GM12878 (cell line): ENCODE measurements around the gene VGLL3. TPM values are rescaled to one million over a fixed set of nuclear protein-coding genes. Genes with fewer than 3 reads are reported as not detected.

ENCODE experiments used
- ATAC-seq: fragments of 200-7000 bp; cut with Tn5 transposase; 3 replicates; pipeline ENCODE4 v1.9.1; 2020; ENCODE audit warnings: mild to moderate bottlenecking, moderate library complexity
- BruUV-seq: library from RNA; stranded (reverse); fragments of 400-500 nt; replicated peaks from 2 replicates; lab custom pipeline; 2021; lab: Mats Ljungman, UMichigan
- CTCF ChIA-PET: fragments of 300-600 bp; sonication (Branson Sonifier 250); formaldehyde crosslinking; extraction: SDS; loops from one replicate; lab custom pipeline; 2021; ENCODE audit warnings: inconsistent platforms; lab: Yijun Ruan, JAX
- POLR2A ChIA-PET: fragments of 350-600 bp; formaldehyde crosslinking; extraction: SDS; loops from one replicate; lab custom pipeline; 2021; ENCODE audit warnings: inconsistent platforms; lab: Charles Lee
- RAD21 ChIA-PET: fragments of 300-600 bp; sonication (Branson Sonifier 250); formaldehyde crosslinking; loops from one replicate; lab custom pipeline; 2023; ENCODE audit warnings: antibody characterized with exemption; ENCODE audit not compliant: unreplicated experiment; lab: Charles Lee
- SMC1A ChIA-PET: fragments of 300-600 bp; sonication (Branson Sonifier 250); formaldehyde crosslinking; loops from one replicate; lab custom pipeline; 2023; ENCODE audit not compliant: unreplicated experiment, uncharacterized antibody; lab: Charles Lee
- DNase-seq: peaks from one replicate; pipeline ENCODE4 v3.0.0-alpha.2; 2011; ENCODE audit warnings: low read depth, low spot score
- FAIRE-seq: peaks from 3 replicates; lab custom pipeline; 2011; peaks lifted over from hg19 to GRCh38; lab: Jason Lieb, UNC
- H2AFZ ChIP-seq: 2 replicates; pipeline ENCODE4 v1.6.0; 2011; ENCODE audit warnings: low read depth, low read length, control low read depth; ENCODE audit not compliant: control insufficient read depth
- H3K27ac ChIP-seq: 2 replicates; pipeline ENCODE4 v1.5.1; 2011; ENCODE audit warnings: control low read depth; ENCODE audit not compliant: control insufficient read depth, insufficient read depth
- H3K27me3 ChIP-seq, 2 experiments: replicated peaks in 1 of 2; 2 replicates each; pipeline versions ENCODE4 v1.6.0 to v1.6.1; 2011; ENCODE audit warnings: low read length in 1 of 2; ENCODE audit not compliant: control insufficient read depth in 2 of 2, insufficient read depth in 2 of 2
- H3K36me3 ChIP-seq, 2 experiments: 2 replicates each; pipeline ENCODE4 v1.5.1; 2011; ENCODE audit warnings: low read length in 1 of 2; ENCODE audit not compliant: control insufficient read depth in 2 of 2, insufficient read depth in 2 of 2
- H3K4me1 ChIP-seq: 2 replicates; pipeline ENCODE4 v1.6.1; 2011; ENCODE audit warnings: mild to moderate bottlenecking, low read length, moderate library complexity, mixed read lengths; ENCODE audit not compliant: control insufficient read depth, insufficient read depth
- H3K4me2 ChIP-seq: 2 replicates; pipeline ENCODE4 v1.6.0; 2011; ENCODE audit warnings: control low read depth; ENCODE audit not compliant: control insufficient read depth, insufficient read depth
- H3K4me3 ChIP-seq: fragments of 200-600 bp; sonication (generic); 2 replicates; pipeline ENCODE4 v1.5.1; 2016
- H3K79me2 ChIP-seq: 2 replicates; pipeline ENCODE4 v1.6.0; 2011; ENCODE audit warnings: low read length; ENCODE audit not compliant: control insufficient read depth, insufficient read depth
- H3K9ac ChIP-seq: 2 replicates; pipeline ENCODE4 v1.8.0; 2011; ENCODE audit warnings: low read length, control low read depth, mixed read lengths; ENCODE audit not compliant: control insufficient read depth, insufficient read depth
- H3K9me3 ChIP-seq: replicated peaks from 3 replicates; pipeline ENCODE4 v1.5.1; 2011; ENCODE audit warnings: mild to moderate bottlenecking, low read length; ENCODE audit not compliant: control insufficient read depth, insufficient read depth
- H4K20me1 ChIP-seq: 2 replicates; pipeline ENCODE4 v1.6.0; 2011; ENCODE audit not compliant: control insufficient read depth, insufficient read depth
- BHLHE40 ChIP-seq, 2 experiments: fragments of 450-650 bp in 1 of 2; IDR thresholded peaks; 2 replicates each; pipeline ENCODE4 v1.6.1; 2011 to 2017; ENCODE audit warnings: low read depth in 2 of 2, borderline replicate concordance in 1 of 2, improper control_type of control experiment in 1 of 2, low read length in 1 of 2, mild to moderate bottlenecking in 1 of 2
- CEBPB ChIP-seq, 2 experiments: fragments of 150-350 bp in 1 of 2; IDR thresholded peaks; 2 replicates each; pipeline ENCODE4 v1.6.1; 2012 to 2014; ENCODE audit warnings: low read depth in 2 of 2, low read length in 2 of 2, borderline replicate concordance in 1 of 2, inconsistent platforms in 1 of 2
- CHD2 ChIP-seq: IDR thresholded peaks from 2 replicates; pipeline ENCODE4 v1.6.1; 2011; ENCODE audit warnings: low read depth, low read length, improper control_type of control experiment, borderline replicate concordance
- CREM ChIP-seq: IDR thresholded peaks from 2 replicates; pipeline ENCODE4 v1.6.1; 2014; ENCODE audit warnings: antibody characterized with exemption, low read depth
- ETV6 ChIP-seq, 2 experiments: fragments of 450-650 bp in 1 of 2; IDR thresholded peaks in 1 of 2; conservative IDR thresholded peaks in 1 of 2; 2 replicates each; pipeline ENCODE4 v1.6.1; 2014; ENCODE audit warnings: antibody characterized with exemption in 1 of 2, borderline replicate concordance in 1 of 2, low read depth in 1 of 2, mild to moderate bottlenecking in 1 of 2, moderate library complexity in 1 of 2
- FOXM1 ChIP-seq: IDR thresholded peaks from 2 replicates; pipeline ENCODE4 v1.6.1; 2012; ENCODE audit warnings: low read depth, mild to moderate bottlenecking, inconsistent platforms, low read length, moderate library complexity
- GABPA ChIP-seq: IDR thresholded peaks from 2 replicates; pipeline ENCODE4 v1.6.1; 2014; ENCODE audit warnings: antibody characterized with exemption, low read depth, mild to moderate bottlenecking, inconsistent platforms
- IRF5 ChIP-seq: fragments of 450-650 bp; IDR thresholded peaks from 2 replicates; pipeline ENCODE4 v1.6.1; 2017; ENCODE audit warnings: borderline replicate concordance
- MLLT1 ChIP-seq: fragments of 450-650 bp; IDR thresholded peaks from 2 replicates; pipeline ENCODE4 v1.6.1; 2016; ENCODE audit warnings: mild to moderate bottlenecking
- MXI1 ChIP-seq: fragments of 150-350 bp; IDR thresholded peaks from 2 replicates; pipeline ENCODE4 v1.6.1; 2011; ENCODE audit warnings: low read depth, mild to moderate bottlenecking, inconsistent platforms, low read length, improper control_type of control experiment
- NBN ChIP-seq: fragments of 450-650 bp; IDR thresholded peaks from 2 replicates; pipeline ENCODE4 v1.6.1; 2016
- PML ChIP-seq: IDR thresholded peaks from 2 replicates; pipeline ENCODE4 v1.6.1; 2012; ENCODE audit warnings: low read length, inconsistent platforms
- POLR2AphosphoS2 ChIP-seq: IDR thresholded peaks from 2 replicates; pipeline ENCODE4 v1.6.1; 2011; ENCODE audit warnings: low read depth, mild to moderate bottlenecking, low read length, improper control_type of control experiment, moderate library complexity
- RCOR1 ChIP-seq: conservative IDR thresholded peaks from 2 replicates; pipeline ENCODE4 v1.6.1; 2012; ENCODE audit warnings: low read depth, low read length, improper control_type of control experiment
- TCF3 ChIP-seq: IDR thresholded peaks from 2 replicates; pipeline ENCODE4 v1.6.1; 2012; ENCODE audit warnings: low read depth, mild to moderate bottlenecking, low read length, borderline replicate concordance; ENCODE audit not compliant: insufficient read depth
- YY1 ChIP-seq: IDR thresholded peaks from 2 replicates; pipeline ENCODE4 v1.6.1; 2011; ENCODE audit warnings: low read depth, mild to moderate bottlenecking, low read length
- ZNF687 ChIP-seq: fragments of 450-650 bp; IDR thresholded peaks from 2 replicates; pipeline ENCODE4 v1.6.1; 2017; ENCODE audit warnings: mild to moderate bottlenecking, moderate library complexity
- WGBS: methylation state at CpG from one replicate; pipeline ENCODE4 v1.1.6; 2016; ENCODE audit warnings: low lambda C conversion rate; ENCODE audit not compliant: insufficient replicate concordance, insufficient coverage; ENCODE audit errors: missing lambda C conversion rate; 5-methylcytosine and 5-hydroxymethylcytosine counted together
- in situ Hi-C: fragments of 300-500 bp; cut with MboI; formaldehyde crosslinking; loops from 9 replicates; pipeline ENCODE4 v1.14.3; 2018; ENCODE audit warnings: mixed read lengths
- intact Hi-C: fragments of 100-400 bp; cut with micrococcal nuclease; formaldehyde crosslinking; loops from one replicate; pipeline ENCODE4 v1.14.2; 2022; ENCODE audit not compliant: unreplicated experiment
- polyA plus RNA-seq, 11 experiments: library from polyadenylated mRNA; depleted of rRNA in 4 of 11; unstranded in 6 of 11; stranded (reverse) in 5 of 11; fragments of >200 nt; fragmentation: Nextera tagmentation in 4 of 11; fragmentation: Illumina TruSeq in 1 of 11; extraction: Ambion mirVana in 4 of 11; extraction: Trizol in 1 of 11; gene quantifications; 1 replicate in 1 of 11; 2 replicates in 10 of 11; pipeline versions ENCODE4 v1.2.1 to v1.2.3, GENCODE V29; 2011 to 2016; ENCODE audit warnings: inconsistent platforms in 2 of 11, missing spikeins in 2 of 11, low read depth in 1 of 11
- total RNA-seq, 4 experiments: library from RNA; depleted of rRNA in 3 of 4; stranded (reverse); fragments of >200 nt in 3 of 4; fragmentation: Illumina TruSeq in 1 of 4; extraction: Trizol in 1 of 4; gene quantifications; 2 replicates each; pipeline versions ENCODE4 v1.2.1 to v1.2.3, GENCODE V29; 2013 to 2021

Gene VGLL3
- total and polyA plus RNA-seq, 10 of the 15 experiments (the other 5 are each of a cell fraction or from before 2014, with no cell fraction given), result 0.05 TPM; not detected in 9

- FAIRE-seq (no peak), DNase-seq (no peak), ATAC-seq (no peak)
- intact Hi-C loops (no loop called here), in situ Hi-C loops (no loop called here)
- H2AFZ ChIP-seq, result no peak overlapping the region
- H3K4me3 ChIP-seq, result no peak overlapping the region
- no peak overlapping the region for H3K4me2 ChIP-seq
- no peaks in the 10 kb centered on the region for H3K79me2 ChIP-seq
- H3K9me3 ChIP-seq, result no peaks in the 10 kb centered on the region
- no TSS peak for BruUV-seq
- H3K4me1 ChIP-seq, result no peaks in the 10 kb centered on the region
- H4K20me1 ChIP-seq, result no peaks in the 10 kb centered on the region
- CTCF ChIA-PET, result interaction anchor here (1.6 kb wide), 1 partner anchor 95 kb away, joined by 3 read pairs; no protein-coding TSS in a partner anchor
- no peak overlapping the region for H3K9ac ChIP-seq
- no peaks in the 10 kb centered on the region for H3K36me3 ChIP-seq
- RAD21 ChIA-PET, result no interaction called here
- POLR2A ChIA-PET, result no interaction called here
- H3K27me3 ChIP-seq, result peaks cover 2 to 6% of the 10 kb centered on the region in 2 experiments; a peak in 3 of 4 replicates
- SMC1A ChIA-PET, result no interaction called here
- H3K27ac ChIP-seq, result no peak overlapping the region
- whole genome bisulfite sequencing, result 0% methylated on average over 1 of the region's 1 CpG
- TF ChIP-seq MXI1 (no peak), ZNF687 (no peak), NBN (no peak), YY1 (no peak), TCF3 (no peak), CREM (no peak), MLLT1 (no peak), CEBPB (IDR thresholded peaks at IDR 0.05; ENCODE audit: borderline replicate concordance in 1 of 2, low read depth in 2 of 2, low read length in 2 of 2) (no peak), BHLHE40 (IDR thresholded peaks at IDR 0.05; ENCODE audit: borderline replicate concordance in 1 of 2, low read depth in 2 of 2, low read length in 1 of 2) (no peak), FOXM1 (no peak), GABPA (no peak), POLR2AphosphoS2 (no peak), ETV6 (conservative IDR thresholded peaks at IDR 0.05 in 1 of 2, IDR thresholded peaks at IDR 0.05 in 1 of 2; ENCODE audit: borderline replicate concordance in 1 of 2, low read depth in 1 of 2) (no peak), PML (no peak), RCOR1 (no peak), IRF5 (no peak), CHD2 (no peak)
Observed at GRCh38 chr3:86989006-86989405, 1.9 kb downstream of the VGLL3 start.
